ENCODE measurements around the gene TBC1D25.
A peak's percentile ranks its signal among the peaks of the same experiment; 100 is the strongest.

Gene TBC1D25

GRCh38 chrX:48539345-48540027, at the start of gene TBC1D25:
TBC1D25 (plus strand) TSS chrX:48539714; CDS start chrX:48539798, 84 bp downstream.
- Histone ChIP-seq H3K27me3 (no peaks in the 10 kb centered on the region; the same call in 1 of the 2 replicates), H3K9ac (peak within 1 kb of the TSS; percentile 78), H4K20me1 (peaks cover 11% of the 10 kb centered on the region; the same call in 1 of the 2 replicates), H3K36me3 (peaks cover 19% of the 10 kb centered on the region), H3K4me3 (peak within 1 kb of the TSS; percentile 75), H3K4me1 (peaks cover 23% of the 10 kb centered on the region), H3K4me2 (peak within 1 kb of the TSS; percentile 85), H3K9me3 (0 out of 2 replicates have a peak, but pooled peaks cover 8% of the 10 kb centered on the region), H3K27ac (peak within 1 kb of the TSS; percentile 79)
- no peak for TF ChIP-seq Cebpa-rat (IDR thresholded peaks at IDR 0.05)

- no peak overlapping the region for H3K4me2 ChIP-seq
- peaks cover 56% of the 10 kb centered on the region for H3K27me3 ChIP-seq
- no peaks in the 10 kb centered on the region for H3K9me3 ChIP-seq
- H3K9ac ChIP-seq = no peak overlapping the region
- no peak for TF ChIP-seq Cebpa-rat (IDR thresholded peaks at IDR 0.05)
- H4K20me1 ChIP-seq = no peaks in the 10 kb centered on the region; the same call in 1 of the 2 replicates
- H3K4me3 ChIP-seq = no peak overlapping the region
- peaks cover 13% of the 10 kb centered on the region; the same call in 1 of the 2 replicates for H3K36me3 ChIP-seq
- H3K27ac ChIP-seq = no peak overlapping the region
- peaks cover 27% of the 10 kb centered on the region for H3K4me1 ChIP-seq
Observed at GRCh38 chrX:48489892-48490291, 49.6 kb upstream of the TBC1D25 start.

GRCh38 chrX:48490661-48491060, 48.9 kb upstream of the TBC1D25 start:
- Histone ChIP-seq H3K9me3 (no peaks in the 10 kb centered on the region), H3K4me3 (no peak overlapping the region), H3K4me2 (no peak overlapping the region), H3K4me1 (peaks cover 27% of the 10 kb centered on the region), H3K9ac (no peak overlapping the region), H3K27ac (no peak overlapping the region), H3K27me3 (peaks cover 51% of the 10 kb centered on the region), H3K36me3 (peaks cover 12% of the 10 kb centered on the region; the same call in 1 of the 2 replicates), H4K20me1 (no peaks in the 10 kb centered on the region; the same call in 1 of the 2 replicates)
- no peak for TF ChIP-seq Cebpa-rat (IDR thresholded peaks at IDR 0.05)

GRCh38 chrX:48491809-48492208, 47.7 kb upstream of the TBC1D25 start:
- Histone ChIP-seq H4K20me1 (no peaks in the 10 kb centered on the region; the same call in 1 of the 2 replicates), H3K27ac (no peak overlapping the region), H3K4me3 (no peak overlapping the region), H3K9me3 (no peaks in the 10 kb centered on the region), H3K9ac (no peak overlapping the region), H3K4me1 (peaks cover 27% of the 10 kb centered on the region), H3K36me3 (peaks cover 9% of the 10 kb centered on the region; the same call in 1 of the 2 replicates), H3K27me3 (peaks cover 48% of the 10 kb centered on the region), H3K4me2 (peak overlapping the region; percentile 58)
- no peak for TF ChIP-seq Cebpa-rat (IDR thresholded peaks at IDR 0.05)

GRCh38 chrX:48492293-48492910, 47.1 kb upstream of the TBC1D25 start:
- H3K27ac ChIP-seq = peak overlapping the region; percentile 27; the same call in 1 of the 2 replicates
- H3K9ac ChIP-seq = no peak overlapping the region
- H4K20me1 ChIP-seq = no peaks in the 10 kb centered on the region; the same call in 1 of the 2 replicates
- no peaks in the 10 kb centered on the region for H3K9me3 ChIP-seq
- H3K4me1 ChIP-seq = peaks cover 27% of the 10 kb centered on the region
- peak overlapping the region; percentile 58 for H3K4me2 ChIP-seq
- H3K27me3 ChIP-seq = peaks cover 47% of the 10 kb centered on the region
- peaks cover 4% of the 10 kb centered on the region; the same call in 1 of the 2 replicates for H3K36me3 ChIP-seq
- no peak for TF ChIP-seq Cebpa-rat (IDR thresholded peaks at IDR 0.05)
- no peak overlapping the region for H3K4me3 ChIP-seq

- no peak overlapping the region for H3K27ac ChIP-seq
- H3K36me3 ChIP-seq = no peaks in the 10 kb centered on the region
- peak overlapping the region; percentile 58; the same call in 1 of the 2 replicates for H3K4me2 ChIP-seq
- H3K4me1 ChIP-seq = peaks cover 27% of the 10 kb centered on the region
- no peaks in the 10 kb centered on the region; the same call in 1 of the 2 replicates for H4K20me1 ChIP-seq
- TF ChIP-seq Cebpa-rat (IDR thresholded peaks at IDR 0.05) = no peak
- H3K9ac ChIP-seq = no peak overlapping the region
- peaks cover 47% of the 10 kb centered on the region for H3K27me3 ChIP-seq
- no peaks in the 10 kb centered on the region for H3K9me3 ChIP-seq
- H3K4me3 ChIP-seq = no peak overlapping the region
Observed at GRCh38 chrX:48493890-48494364, 45.6 kb upstream of the TBC1D25 start.

GRCh38 chrX:48496660-48497059, 42.9 kb upstream of the TBC1D25 start:
- Histone ChIP-seq H3K9ac (no peak overlapping the region), H3K4me2 (no peak overlapping the region), H3K9me3 (no peaks in the 10 kb centered on the region), H3K27ac (no peak overlapping the region), H4K20me1 (no peaks in the 10 kb centered on the region), H3K36me3 (no peaks in the 10 kb centered on the region), H3K4me1 (peaks cover 25% of the 10 kb centered on the region), H3K27me3 (peaks cover 46% of the 10 kb centered on the region), H3K4me3 (no peak overlapping the region)
- no peak for TF ChIP-seq Cebpa-rat (IDR thresholded peaks at IDR 0.05)

- Histone ChIP-seq H3K4me2 (no peak overlapping the region), H3K27ac (no peak overlapping the region), H3K4me1 (peaks cover 13% of the 10 kb centered on the region), H3K9me3 (no peaks in the 10 kb centered on the region), H3K9ac (no peak overlapping the region), H3K4me3 (no peak overlapping the region), H3K27me3 (peaks cover 56% of the 10 kb centered on the region), H3K36me3 (no peaks in the 10 kb centered on the region), H4K20me1 (no peaks in the 10 kb centered on the region)
- no peak for TF ChIP-seq Cebpa-rat (IDR thresholded peaks at IDR 0.05)
Observed at GRCh38 chrX:48497871-48498270, 41.6 kb upstream of the TBC1D25 start.

- Histone ChIP-seq H3K9me3 (no peaks in the 10 kb centered on the region), H4K20me1 (no peaks in the 10 kb centered on the region), H3K4me1 (peaks cover 8% of the 10 kb centered on the region), H3K9ac (no peak overlapping the region), H3K36me3 (no peaks in the 10 kb centered on the region), H3K27me3 (peaks cover 61% of the 10 kb centered on the region), H3K4me3 (no peak overlapping the region), H3K4me2 (no peak overlapping the region), H3K27ac (no peak overlapping the region)
- TF ChIP-seq Cebpa-rat (IDR thresholded peaks at IDR 0.05) = no peak
Observed at GRCh38 chrX:48498374-48498809, 41.1 kb upstream of the TBC1D25 start.

GRCh38 chrX:48504261-48504660, 35.3 kb upstream of the TBC1D25 start:
- no peaks in the 10 kb centered on the region for H3K9me3 ChIP-seq
- no peak overlapping the region for H3K9ac ChIP-seq
- no peak overlapping the region for H3K27ac ChIP-seq
- H3K4me3 ChIP-seq = no peak overlapping the region
- H3K36me3 ChIP-seq = no peaks in the 10 kb centered on the region
- H3K27me3 ChIP-seq = peaks cover 58% of the 10 kb centered on the region
- no peaks in the 10 kb centered on the region for H4K20me1 ChIP-seq
- H3K4me1 ChIP-seq = peaks cover under 1% of the 10 kb centered on the region
- no peak for TF ChIP-seq Cebpa-rat (IDR thresholded peaks at IDR 0.05)
- H3K4me2 ChIP-seq = no peak overlapping the region

Data from BLaER1 (cell line).